Testis (tissue), 3 donors: ENCODE results near the gene TDRD9. TPM values are rescaled to one million over a fixed set of nuclear protein-coding genes. Genes with fewer than 3 reads are reported as not detected.

ENCODE experiments used
- DNase-seq: peaks from one replicate; pipeline ENCODE4 v3.0.0-alpha.2; 2019
- H3K27ac ChIP-seq, 2 donors: fragments of 200-600 bp; sonication (generic); one replicate each; pipeline ENCODE4 v1.5.1; 2019
- H3K27me3 ChIP-seq: fragments of 200-600 bp; sonication (generic); one replicate; pipeline ENCODE4 v1.5.1; 2019
- H3K36me3 ChIP-seq: fragments of 200-600 bp; sonication (generic); one replicate; pipeline ENCODE4 v1.5.1; 2017; ENCODE audit warnings: low read depth; ENCODE audit errors: missing control alignments
- H3K4me1 ChIP-seq: fragments of 200-600 bp; sonication (generic); one replicate; pipeline ENCODE4 v1.5.1; 2019
- H3K4me3 ChIP-seq, 2 donors: fragments of 200-600 bp; sonication (generic); one replicate each; pipeline ENCODE4 v1.5.1; 2017 to 2019
- H3K9me3 ChIP-seq: fragments of 200-600 bp; sonication (generic); one replicate; pipeline ENCODE4 v1.5.1; 2017
- POLR2A ChIP-seq: fragments of 450-650 bp; IDR thresholded peaks from one replicate; pipeline ENCODE4 v1.6.1; 2017; ENCODE audit warnings: antibody characterized with exemption, mild to moderate bottlenecking, moderate library complexity
- WGBS, 2 donors: methylation state at CpG; one replicate each; pipeline ENCODE4 v1.1.5; 2018; 5-methylcytosine and 5-hydroxymethylcytosine counted together
- intact Hi-C: fragments of 100-400 bp; cut with DNase I; formaldehyde crosslinking; loops from one replicate; pipeline ENCODE4 v1.15.1; 2023; ENCODE audit warnings: low total_unique reads
- polyA plus RNA-seq: library from polyadenylated mRNA; stranded (reverse); fragments of 350-450 nt; fragmentation: Illumina TruSeq; extraction: RNeasy Lipid Tissue Mini Kit (QIAGEN cat#74804); gene quantifications from one replicate; pipeline ENCODE4 v1.2.3, GENCODE V29; 2014; ENCODE audit warnings: low read depth, low replicate concordance; ENCODE audit not compliant: insufficient read depth
- total RNA-seq, 2 donors: library from RNA; depleted of rRNA; stranded (reverse); fragments of >200 nt; gene quantifications; one replicate each; pipeline ENCODE4 v1.2.3, GENCODE V29; 2016
- TF ChIP-seq, protein P1 (sequence below), 3 experiments: fragments of 450-650 bp in 2 of 3; fragments of 200-600 bp in 1 of 3; sonication (generic) in 1 of 3; IDR thresholded peaks; one replicate each; pipeline ENCODE4 v1.5.1; 2016 to 2019; ENCODE audit warnings: antibody characterized with exemption in 3 of 3, mild to moderate bottlenecking in 2 of 3, moderate library complexity in 1 of 3

Gene TDRD9
- total and polyA plus RNA-seq, 3 donors from 2014 or later, result 41.8 to 72.8 (median 68.5) TPM

DNA sequence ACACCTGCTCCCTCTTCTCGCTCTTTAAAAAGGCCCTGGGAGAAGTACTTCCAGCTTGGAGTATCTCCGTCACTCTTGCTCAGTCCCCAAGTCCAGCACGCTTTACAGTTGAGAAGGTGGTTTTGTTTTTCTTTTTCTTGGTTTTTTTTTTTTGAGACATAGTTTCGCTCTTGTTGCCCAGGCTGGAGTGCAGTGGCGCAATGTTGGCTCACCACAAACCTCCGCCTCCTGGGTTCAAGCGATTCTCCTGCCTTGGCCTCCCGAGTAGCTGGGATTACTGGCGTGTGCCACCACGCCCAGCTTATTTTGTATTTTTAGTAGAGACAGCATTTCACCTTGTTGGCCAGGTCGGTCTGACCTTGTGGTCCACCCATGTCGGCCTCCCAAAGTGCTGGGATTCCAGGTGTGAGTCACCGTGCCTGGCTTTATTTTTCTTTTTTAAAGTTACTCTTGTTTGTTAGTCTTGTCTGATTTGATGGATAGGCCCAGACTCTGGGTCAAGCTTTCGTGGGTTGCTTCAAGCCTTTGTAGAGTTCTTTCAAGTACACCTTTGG, 1.9 kb downstream of the TDRD9 start:
- no peak for TF ChIP-seq POLR2A
- TF ChIP-seq, protein P1, sequence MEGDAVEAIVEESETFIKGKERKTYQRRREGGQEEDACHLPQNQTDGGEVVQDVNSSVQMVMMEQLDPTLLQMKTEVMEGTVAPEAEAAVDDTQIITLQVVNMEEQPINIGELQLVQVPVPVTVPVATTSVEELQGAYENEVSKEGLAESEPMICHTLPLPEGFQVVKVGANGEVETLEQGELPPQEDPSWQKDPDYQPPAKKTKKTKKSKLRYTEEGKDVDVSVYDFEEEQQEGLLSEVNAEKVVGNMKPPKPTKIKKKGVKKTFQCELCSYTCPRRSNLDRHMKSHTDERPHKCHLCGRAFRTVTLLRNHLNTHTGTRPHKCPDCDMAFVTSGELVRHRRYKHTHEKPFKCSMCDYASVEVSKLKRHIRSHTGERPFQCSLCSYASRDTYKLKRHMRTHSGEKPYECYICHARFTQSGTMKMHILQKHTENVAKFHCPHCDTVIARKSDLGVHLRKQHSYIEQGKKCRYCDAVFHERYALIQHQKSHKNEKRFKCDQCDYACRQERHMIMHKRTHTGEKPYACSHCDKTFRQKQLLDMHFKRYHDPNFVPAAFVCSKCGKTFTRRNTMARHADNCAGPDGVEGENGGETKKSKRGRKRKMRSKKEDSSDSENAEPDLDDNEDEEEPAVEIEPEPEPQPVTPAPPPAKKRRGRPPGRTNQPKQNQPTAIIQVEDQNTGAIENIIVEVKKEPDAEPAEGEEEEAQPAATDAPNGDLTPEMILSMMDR (IDR thresholded peaks at IDR 0.05), result no peak
- H3K27me3 ChIP-seq, result no peaks in the 10 kb centered on the region
- no peaks in the 10 kb centered on the region for H3K4me1 ChIP-seq
- no peak overlapping the region for H3K4me3 ChIP-seq
- intact Hi-C loops, result no loop called here
- no peaks in the 10 kb centered on the region for H3K9me3 ChIP-seq
- no peaks in the 10 kb centered on the region for H3K36me3 ChIP-seq
- WGBS, 2 donors, result 83 to 85% methylated on average over 14 of the region's 14 CpGs
- no peak overlapping the region for H3K27ac ChIP-seq
- no peak for DNase-seq

DNA sequence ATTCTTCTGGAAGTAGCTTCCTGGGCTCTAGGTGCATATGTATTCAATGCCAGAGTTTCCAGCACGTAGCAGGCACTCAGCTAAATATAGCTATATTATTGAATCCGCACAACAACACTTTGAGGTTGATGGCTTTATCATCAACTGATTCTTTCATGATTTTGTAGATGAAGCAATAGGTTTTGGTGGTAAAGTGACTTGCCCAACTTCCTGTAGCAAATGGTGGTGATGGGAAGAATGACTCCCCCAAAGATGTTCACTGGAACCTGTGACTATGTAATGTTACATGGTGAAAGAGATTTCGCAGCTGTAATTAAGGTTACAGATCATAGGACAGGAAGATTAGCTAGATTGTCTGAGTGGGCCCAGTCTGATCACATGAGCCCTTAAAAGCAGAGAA, 3.2 kb downstream of the TDRD9 start:
- Histone ChIP-seq H3K4me1 (no peaks in the 10 kb centered on the region), H3K27me3 (no peaks in the 10 kb centered on the region), H3K36me3 (no peaks in the 10 kb centered on the region), H3K4me3 (no peak overlapping the region), H3K9me3 (no peaks in the 10 kb centered on the region), H3K27ac (no peak overlapping the region)
- DNase-seq, result no peak
- WGBS, 2 donors, result 87 to 90% methylated on average over 3 of the region's 3 CpGs
- TF ChIP-seq, protein P1 (IDR thresholded peaks at IDR 0.05), result no peak
- TF ChIP-seq POLR2A, result no peak
- intact Hi-C loops, result no loop called here

DNA sequence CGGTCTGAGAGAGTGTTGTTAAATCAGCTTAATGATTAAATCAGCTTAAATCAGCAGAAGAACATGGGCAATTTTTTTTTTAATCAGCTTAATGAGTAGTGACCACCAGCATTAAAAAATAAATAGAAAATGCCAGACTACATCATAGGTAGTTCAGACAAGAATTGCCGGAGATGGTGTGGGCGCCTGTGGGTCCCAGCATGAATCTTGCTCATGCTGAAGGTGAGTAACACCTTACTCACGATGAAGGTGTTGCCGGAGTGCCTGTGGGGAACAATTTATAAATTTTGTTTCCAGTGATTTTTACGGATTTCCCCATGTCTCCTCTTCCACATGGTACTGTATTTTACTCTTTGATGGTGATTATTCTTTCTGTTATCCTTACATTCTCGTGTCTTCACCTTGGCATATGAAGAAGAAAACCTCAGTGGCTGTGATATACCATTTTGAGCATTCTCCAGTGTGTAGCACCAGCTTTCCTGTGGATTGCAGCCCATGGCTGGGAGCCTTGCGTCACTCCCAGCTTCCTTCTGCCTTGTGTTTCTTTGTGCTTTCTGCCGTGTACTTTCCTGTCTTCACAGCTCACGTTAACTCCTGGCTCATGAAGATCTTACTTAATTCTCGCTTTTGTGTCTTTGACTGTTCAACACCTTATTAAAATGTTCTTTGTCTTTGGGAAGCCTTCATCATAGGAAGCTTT, 4.7 kb downstream of the TDRD9 start:
- Histone ChIP-seq H3K4me1 (no peaks in the 10 kb centered on the region), H3K4me3 (no peak overlapping the region), H3K27me3 (no peaks in the 10 kb centered on the region), H3K9me3 (no peaks in the 10 kb centered on the region), H3K36me3 (no peaks in the 10 kb centered on the region), H3K27ac (no peak overlapping the region)
- intact Hi-C loops, result no loop called here
- no peak for DNase-seq
- WGBS, 2 donors, result 80 to 83% methylated on average over 11 of the region's 11 CpGs
- no peak for TF ChIP-seq POLR2A
- TF ChIP-seq, protein P1 (IDR thresholded peaks at IDR 0.05), result no peak

DNA sequence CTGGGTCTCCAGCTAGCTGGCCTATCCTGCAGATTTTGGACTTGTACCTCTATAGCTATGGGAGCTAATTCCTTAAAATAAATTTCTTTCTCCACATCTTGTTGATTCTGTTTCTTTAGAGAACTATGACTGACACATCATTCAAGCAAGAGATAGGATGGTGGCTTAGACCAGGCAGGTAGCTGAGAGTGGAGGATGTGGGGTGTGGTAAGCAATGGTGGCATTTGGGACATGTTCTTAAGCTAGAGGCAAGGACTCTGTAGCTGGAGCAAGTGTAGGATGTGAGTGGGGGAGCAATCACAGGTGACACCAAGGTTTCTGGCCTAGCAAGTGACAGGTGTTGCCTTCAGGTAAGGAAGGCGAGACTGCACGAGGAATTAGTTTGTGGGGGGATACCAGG, 6.8 kb downstream of the TDRD9 start:
- Histone ChIP-seq H3K9me3 (no peaks in the 10 kb centered on the region), H3K27me3 (no peaks in the 10 kb centered on the region), H3K36me3 (no peaks in the 10 kb centered on the region), H3K4me1 (no peaks in the 10 kb centered on the region), H3K27ac (no peak overlapping the region), H3K4me3 (no peak overlapping the region)
- WGBS, 2 donors, result 83 to 86% methylated on average over 2 of the region's 2 CpGs
- intact Hi-C loops, result no loop called here
- DNase-seq, result no peak
- TF ChIP-seq, protein P1 (IDR thresholded peaks at IDR 0.05), result no peak
- no peak for TF ChIP-seq POLR2A

DNA sequence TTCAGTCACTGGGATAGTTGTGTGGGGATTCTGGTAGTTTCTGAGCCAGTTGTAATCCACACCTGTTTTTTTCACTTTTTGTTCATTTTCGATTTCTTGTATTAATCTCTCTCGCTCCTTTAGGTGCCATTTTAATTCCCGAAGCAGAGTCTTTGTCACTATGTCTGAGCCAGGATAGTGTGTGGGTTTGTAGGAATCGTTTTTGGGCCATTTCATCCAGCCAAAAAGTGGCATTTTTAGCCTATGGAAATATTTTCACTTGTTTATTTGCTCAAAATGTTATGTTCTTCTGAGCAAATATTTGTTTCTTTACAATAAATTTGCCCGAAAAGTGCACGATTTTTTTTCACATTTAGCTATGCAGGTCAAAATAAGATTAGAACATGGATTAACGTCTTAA, 13.2 kb downstream of the TDRD9 start:
- intact Hi-C loops, result no loop called here
- no peaks in the 10 kb centered on the region for H3K27me3 ChIP-seq
- no peak for TF ChIP-seq POLR2A
- TF ChIP-seq, protein P1 (IDR thresholded peaks at IDR 0.05), result no peak
- no peak overlapping the region for H3K4me3 ChIP-seq
- no peaks in the 10 kb centered on the region for H3K36me3 ChIP-seq
- H3K9me3 ChIP-seq, result no peaks in the 10 kb centered on the region
- no peak for DNase-seq
- H3K27ac ChIP-seq, result no peak overlapping the region
- WGBS, 2 donors, result 81 to 85% methylated on average over 7 of the region's 7 CpGs
- no peaks in the 10 kb centered on the region for H3K4me1 ChIP-seq
